BJ (cell line): ENCODE measurements around the gene SLC27A6. TPM values are rescaled to one million over a fixed set of nuclear protein-coding genes. Genes with fewer than 3 reads are reported as not detected.

Experiments used
- CTCF ChIA-PET: fragments of 350-600 bp; formaldehyde crosslinking; extraction: SDS; loops from one replicate; lab custom pipeline; 2021; ENCODE audit warnings: antibody characterized with exemption, inconsistent platforms; lab: Yijun Ruan, JAX
- POLR2A ChIA-PET: fragments of 300-600 bp; sonication (Branson Sonifier 250); formaldehyde crosslinking; extraction: SDS; loops from one replicate; lab custom pipeline; 2021; ENCODE audit warnings: antibody characterized with exemption; lab: Charles Lee
- DNase-seq: peaks from one replicate; pipeline ENCODE4 v3.0.0-alpha.2; 2011; ENCODE audit warnings: low read depth
- H3K27me3 ChIP-seq: 2 replicates; pipeline ENCODE4 v1.6.0; 2011; ENCODE audit warnings: low read length; ENCODE audit not compliant: control insufficient read depth, insufficient read depth
- H3K36me3 ChIP-seq: 2 replicates; pipeline ENCODE4 v1.5.1; 2011; ENCODE audit warnings: low read length; ENCODE audit not compliant: control insufficient read depth, insufficient read depth
- H3K4me3 ChIP-seq: 2 replicates; pipeline ENCODE4 v1.5.1; 2011; ENCODE audit warnings: low read depth, mild to moderate bottlenecking, control low read depth, low read length
- polyA plus RNA-seq: library from polyadenylated mRNA; depleted of rRNA; stranded (reverse); fragments of >200 nt; gene quantifications from 2 replicates; pipeline ENCODE4 v1.2.3, GENCODE V29; 2011
- TF ChIP-seq, protein P1 (sequence below): IDR thresholded peaks from 2 replicates; pipeline ENCODE4 v1.5.1; 2011; ENCODE audit warnings: low read depth, mild to moderate bottlenecking, control low read depth, inconsistent platforms, low read length, moderate library complexity; ENCODE audit not compliant: insufficient read depth

The SLC27A6 gene
- polyA plus RNA-seq, 1 experiment, result 0.06 TPM

DNA sequence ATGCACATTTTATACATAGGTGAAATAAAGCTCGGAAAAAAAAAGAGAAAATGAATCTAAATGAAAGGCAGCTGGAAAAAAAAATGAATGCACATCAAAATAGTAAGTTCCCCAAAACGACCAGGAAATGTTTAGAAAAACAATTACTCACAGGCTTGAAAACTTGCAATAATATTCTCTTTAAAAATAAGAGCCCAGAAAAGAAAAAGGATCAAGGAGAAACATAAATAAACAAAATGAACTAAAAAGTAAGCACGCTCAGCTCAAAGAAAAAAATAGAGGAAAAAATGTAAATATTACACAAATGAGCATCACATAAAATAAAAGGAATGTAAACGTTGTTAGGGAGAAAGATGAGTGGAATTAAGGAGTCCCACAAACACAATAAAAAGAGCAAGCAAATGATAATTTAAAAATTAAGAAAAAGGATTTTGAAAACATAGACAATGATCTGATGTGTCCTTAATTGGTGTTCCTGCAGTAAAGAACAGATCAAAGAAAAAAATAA lies 54.2 kb downstream of the SLC27A6 start:
- Histone ChIP-seq H3K4me3 (no peak overlapping the region), H3K27me3 (no peaks in the 10 kb centered on the region), H3K36me3 (no peaks in the 10 kb centered on the region)
- DNase-seq, result no peak
- ChIA-PET POLR2A (no interaction called here), CTCF (no interaction called here)
- TF ChIP-seq, protein P1, sequence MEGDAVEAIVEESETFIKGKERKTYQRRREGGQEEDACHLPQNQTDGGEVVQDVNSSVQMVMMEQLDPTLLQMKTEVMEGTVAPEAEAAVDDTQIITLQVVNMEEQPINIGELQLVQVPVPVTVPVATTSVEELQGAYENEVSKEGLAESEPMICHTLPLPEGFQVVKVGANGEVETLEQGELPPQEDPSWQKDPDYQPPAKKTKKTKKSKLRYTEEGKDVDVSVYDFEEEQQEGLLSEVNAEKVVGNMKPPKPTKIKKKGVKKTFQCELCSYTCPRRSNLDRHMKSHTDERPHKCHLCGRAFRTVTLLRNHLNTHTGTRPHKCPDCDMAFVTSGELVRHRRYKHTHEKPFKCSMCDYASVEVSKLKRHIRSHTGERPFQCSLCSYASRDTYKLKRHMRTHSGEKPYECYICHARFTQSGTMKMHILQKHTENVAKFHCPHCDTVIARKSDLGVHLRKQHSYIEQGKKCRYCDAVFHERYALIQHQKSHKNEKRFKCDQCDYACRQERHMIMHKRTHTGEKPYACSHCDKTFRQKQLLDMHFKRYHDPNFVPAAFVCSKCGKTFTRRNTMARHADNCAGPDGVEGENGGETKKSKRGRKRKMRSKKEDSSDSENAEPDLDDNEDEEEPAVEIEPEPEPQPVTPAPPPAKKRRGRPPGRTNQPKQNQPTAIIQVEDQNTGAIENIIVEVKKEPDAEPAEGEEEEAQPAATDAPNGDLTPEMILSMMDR, result no peak

DNA sequence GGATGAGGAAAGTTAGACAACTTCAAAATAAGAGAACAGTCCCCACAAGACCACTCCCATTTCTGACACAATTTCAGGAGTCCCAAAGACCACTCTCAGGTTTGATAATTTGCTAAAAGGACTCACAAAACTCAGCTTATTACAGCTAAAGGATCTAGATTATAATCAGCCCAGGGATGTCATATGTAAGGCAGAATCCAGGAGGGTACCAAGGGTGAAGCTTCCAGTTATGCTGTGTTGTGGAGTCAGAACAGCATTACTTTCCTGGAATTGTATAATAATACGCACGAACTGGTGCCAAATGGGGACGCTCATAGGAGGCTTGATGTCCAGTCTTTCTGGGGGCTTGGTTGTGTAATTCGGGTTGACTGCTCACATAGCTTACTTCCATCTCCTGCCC lies 55.4 kb downstream of the SLC27A6 start:
- Histone ChIP-seq H3K36me3 (no peaks in the 10 kb centered on the region), H3K4me3 (no peak overlapping the region), H3K27me3 (no peaks in the 10 kb centered on the region)
- CTCF ChIA-PET, result no interaction called here
- DNase-seq, result no peak
- TF ChIP-seq, protein P1, result no peak
- POLR2A ChIA-PET, result no interaction called here

DNA sequence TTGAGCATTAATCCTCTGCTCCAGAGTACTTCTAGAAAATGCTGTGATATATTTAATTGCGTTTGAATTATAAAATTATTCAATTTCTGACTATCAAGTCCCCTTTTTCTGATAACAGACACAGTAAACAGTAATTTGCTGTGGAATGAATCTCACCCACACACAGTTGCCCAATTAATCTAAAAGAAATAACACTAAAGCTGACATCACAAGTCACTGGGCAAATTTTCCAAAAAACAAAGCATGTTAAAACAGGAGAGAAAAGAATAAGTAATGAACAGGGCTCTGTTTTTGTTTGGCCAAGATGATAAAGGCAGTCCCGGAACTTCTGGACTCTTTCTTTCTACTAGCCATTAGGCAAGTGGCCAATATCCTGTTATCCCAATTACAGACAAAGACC lies 56.5 kb downstream of the SLC27A6 start:
- no peak for DNase-seq
- no peaks in the 10 kb centered on the region for H3K36me3 ChIP-seq
- CTCF ChIA-PET, result interaction anchor here (0.6 kb wide), 1 partner anchor 10 kb away, joined by 3 read pairs; no protein-coding TSS in a partner anchor
- no peaks in the 10 kb centered on the region for H3K27me3 ChIP-seq
- H3K4me3 ChIP-seq, result no peak overlapping the region
- POLR2A ChIA-PET, result no interaction called here
- TF ChIP-seq, protein P1, result no peak

DNA sequence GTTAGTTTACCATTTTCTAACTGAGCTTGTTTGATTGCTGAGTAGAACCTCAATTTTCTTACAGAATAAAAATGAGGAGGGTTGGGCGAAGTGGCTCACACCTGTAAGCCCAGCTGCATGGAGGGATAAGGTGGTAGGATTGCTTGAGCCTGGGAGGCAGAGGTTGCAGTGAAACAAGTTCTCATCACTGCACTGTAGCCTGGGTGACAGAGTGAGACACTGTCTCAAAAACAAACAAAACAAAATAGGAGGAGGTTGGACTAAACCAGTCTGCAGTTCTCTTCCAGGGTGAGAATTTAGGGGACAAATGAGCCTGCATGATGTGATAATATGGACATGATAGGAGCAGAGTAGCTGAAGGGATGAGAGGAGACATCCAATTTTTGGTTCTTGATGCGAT lies 57.3 kb downstream of the SLC27A6 start:
- POLR2A ChIA-PET, result no interaction called here
- CTCF ChIA-PET, result no interaction called here
- H3K27me3 ChIP-seq, result no peaks in the 10 kb centered on the region
- TF ChIP-seq, protein P1, result no peak
- no peak for DNase-seq
- H3K4me3 ChIP-seq, result no peak overlapping the region
- no peaks in the 10 kb centered on the region for H3K36me3 ChIP-seq

DNA sequence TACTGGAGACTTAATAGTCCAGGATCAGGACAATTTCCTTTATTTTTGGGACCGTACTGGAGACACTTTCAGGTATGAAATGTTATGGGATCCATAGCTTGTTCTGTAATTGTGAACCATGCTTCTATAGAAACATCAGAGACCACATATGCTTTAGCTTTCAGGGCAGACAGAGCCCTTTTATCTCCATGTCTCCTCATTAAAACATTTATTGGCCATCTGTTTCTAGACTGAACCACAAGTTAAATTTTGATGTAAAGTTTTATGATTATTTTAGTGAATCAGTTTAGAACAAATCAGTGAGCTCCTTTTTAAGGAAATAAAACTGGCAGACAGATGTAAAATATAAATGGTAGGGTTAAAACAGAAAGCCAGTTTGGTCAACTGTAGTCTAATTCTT lies 62.0 kb downstream of the SLC27A6 start:
- Histone ChIP-seq H3K4me3 (no peak overlapping the region), H3K27me3 (no peaks in the 10 kb centered on the region), H3K36me3 (no peaks in the 10 kb centered on the region)
- CTCF ChIA-PET, result no interaction called here
- TF ChIP-seq, protein P1, result no peak
- POLR2A ChIA-PET, result no interaction called here
- DNase-seq, result no peak
